22Rv1 (cell line): ENCODE results near the gene PWP2.
"Not testable (repeated sequence)": the region's sequence is repeated elsewhere in the genome, so short reads cannot be mapped to it uniquely, and the experiment has no call there.

Experiments
- H3K27ac ChIP-seq: fragments of 450-650 bp; 2 replicates; pipeline ENCODE4 v1.5.1; 2017
- CTCF ChIP-seq: fragments of 450-650 bp; IDR thresholded peaks from 2 replicates; pipeline ENCODE4 v1.5.1; 2017; ENCODE audit warnings: mild to moderate bottlenecking
- ZFX ChIP-seq: fragments of 450-650 bp; IDR thresholded peaks from 2 replicates; pipeline ENCODE4 v1.6.1; 2017; ENCODE audit warnings: antibody characterized with exemption, borderline replicate concordance

The PWP2 gene

DNA sequence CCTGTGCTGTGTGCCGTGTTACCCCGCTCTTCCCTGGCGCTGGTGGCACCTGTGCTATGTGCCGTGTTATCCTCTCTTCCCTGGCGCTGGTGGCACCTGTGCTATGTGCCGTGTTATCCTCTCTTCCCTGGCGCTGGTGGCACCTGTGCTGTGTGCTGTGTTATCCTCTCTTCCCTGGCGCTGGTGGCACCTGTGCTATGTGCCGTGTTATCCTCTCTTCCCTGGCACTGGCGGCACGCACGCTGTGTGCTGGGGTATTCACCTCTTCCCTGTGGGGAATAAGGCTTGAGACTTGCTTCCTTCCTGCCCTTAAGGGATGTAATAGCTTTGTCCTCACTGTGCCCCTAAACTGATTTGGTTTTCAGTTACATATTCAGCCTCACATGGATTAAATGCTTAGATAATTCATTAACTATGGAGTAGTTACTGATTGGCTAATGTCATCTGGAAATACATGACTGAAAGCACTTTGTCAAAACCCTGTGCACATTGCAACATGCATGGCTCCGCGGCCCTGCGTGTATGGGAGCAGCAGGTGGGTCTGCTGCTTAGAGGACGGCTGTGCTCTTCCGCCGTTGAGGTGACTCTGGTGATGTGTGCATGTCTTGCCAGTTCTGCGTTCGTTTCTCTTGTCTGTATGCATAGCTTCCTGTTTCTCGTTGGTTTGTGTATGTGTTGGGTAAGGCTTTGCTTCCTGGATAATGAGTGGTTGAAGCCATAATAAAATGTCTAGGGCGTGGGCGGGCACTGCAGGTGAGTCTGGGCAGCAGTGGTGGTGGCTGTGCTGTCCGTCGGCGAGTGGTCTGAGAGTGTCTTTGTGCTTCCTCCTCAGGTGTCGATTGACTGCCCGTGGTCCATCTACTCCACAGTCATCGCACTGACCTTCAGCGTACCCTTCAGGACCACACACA is 17.9 kb upstream of the PWP2 start:
- TF ChIP-seq ZFX, result no peak
- TF ChIP-seq CTCF, result no peak
- no peak overlapping the region for H3K27ac ChIP-seq

GRCh38 chr21:44090325-44090724 is 16.9 kb upstream of the PWP2 start:
- no peak overlapping the region for H3K27ac ChIP-seq
- TF ChIP-seq CTCF (no peak), ZFX (no peak)

DNA sequence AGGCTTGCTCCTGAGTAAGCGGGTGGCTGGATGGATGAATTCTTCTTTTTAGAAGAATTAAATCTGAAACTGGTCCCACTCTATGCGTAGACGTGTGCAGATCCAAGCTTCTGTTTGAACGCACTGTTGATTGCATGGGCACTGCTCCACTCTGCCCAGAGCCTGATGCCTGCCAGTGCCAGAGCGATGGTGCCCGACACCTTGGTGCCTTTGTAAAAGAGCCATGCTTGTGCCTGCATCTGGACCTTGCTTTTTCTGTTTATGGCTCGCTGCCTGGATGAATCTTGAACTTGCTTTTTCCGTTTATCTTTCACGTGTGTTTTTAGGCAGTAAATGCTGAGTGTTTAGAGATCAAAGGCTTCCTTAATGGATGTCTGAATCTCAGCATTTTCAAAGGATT is 15.0 kb upstream of the PWP2 start:
- TF ChIP-seq CTCF, result no peak
- no peak for TF ChIP-seq ZFX
- H3K27ac ChIP-seq, result no peak overlapping the region

DNA sequence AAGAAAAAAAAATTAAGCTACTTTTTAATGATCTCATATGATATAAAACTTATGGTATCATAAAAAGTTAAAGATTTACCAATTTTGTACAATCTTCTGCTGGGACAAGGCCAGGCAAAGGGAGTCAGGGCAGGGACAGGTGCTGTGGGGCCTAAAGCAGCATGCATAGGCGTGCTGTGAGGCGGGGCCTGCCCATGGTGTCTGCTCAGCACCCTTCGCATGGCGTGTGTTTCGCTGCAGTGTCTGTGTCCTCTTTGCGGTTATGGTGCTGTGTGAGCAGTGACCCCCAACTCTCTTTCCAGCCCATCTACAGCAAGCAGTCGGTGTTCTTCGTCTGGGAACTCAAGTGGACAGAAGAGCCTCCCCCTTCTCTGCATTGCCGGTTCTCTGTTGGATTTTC is 13.4 kb upstream of the PWP2 start:
- TF ChIP-seq CTCF, result no peak
- no peak for TF ChIP-seq ZFX
- H3K27ac ChIP-seq, result no peak overlapping the region

DNA sequence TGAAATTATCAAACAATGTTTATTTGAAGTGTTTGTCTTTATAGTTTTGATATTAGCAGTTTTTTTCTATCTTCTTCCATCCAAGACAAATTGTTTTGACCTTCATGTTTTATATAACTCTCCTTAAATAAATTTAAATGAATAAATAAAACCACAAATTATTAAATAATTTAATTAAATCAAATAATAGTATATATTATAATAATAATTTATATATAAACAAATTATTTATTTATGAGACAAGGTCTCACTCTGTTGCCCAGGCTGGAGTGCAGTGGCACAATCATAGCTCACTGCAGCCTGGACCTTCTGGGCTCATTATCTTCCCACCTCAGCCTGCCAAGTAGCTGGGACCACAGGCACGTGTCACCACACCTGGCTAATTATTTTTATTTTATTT is 12.4 kb upstream of the PWP2 start:
- no peak for TF ChIP-seq ZFX
- TF ChIP-seq CTCF, result no peak
- no peak overlapping the region for H3K27ac ChIP-seq

- not testable (repeated sequence) for H3K27ac ChIP-seq
These were observed 8.7 kb upstream of the PWP2 start for GRCh38 chr21:44098507-44098906.

GRCh38 chr21:44098964-44099363 is 8.2 kb upstream of the PWP2 start:
- not testable (repeated sequence) for H3K27ac ChIP-seq

DNA sequence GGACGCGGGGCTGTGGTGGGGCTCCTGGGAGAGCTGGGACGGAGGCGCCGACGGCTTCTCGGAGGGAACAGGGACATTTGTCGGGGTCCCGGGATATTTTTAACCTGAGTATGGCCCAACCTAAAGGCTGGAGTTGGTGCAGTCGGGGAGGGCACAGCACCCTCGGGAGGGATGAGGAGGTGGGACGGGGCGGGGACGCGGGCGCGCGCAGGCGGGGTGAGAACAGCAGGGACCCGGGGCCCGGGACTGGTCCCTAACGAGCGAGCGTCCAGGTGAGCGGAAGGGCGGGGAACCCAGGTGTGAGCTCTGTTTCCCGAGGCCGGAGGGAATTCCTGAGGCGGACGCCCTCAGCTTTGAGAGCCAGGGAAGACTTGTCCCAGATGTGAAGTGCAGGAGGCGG is 390 bp downstream of the PWP2 start:
- not testable (repeated sequence) for H3K27ac ChIP-seq

DNA sequence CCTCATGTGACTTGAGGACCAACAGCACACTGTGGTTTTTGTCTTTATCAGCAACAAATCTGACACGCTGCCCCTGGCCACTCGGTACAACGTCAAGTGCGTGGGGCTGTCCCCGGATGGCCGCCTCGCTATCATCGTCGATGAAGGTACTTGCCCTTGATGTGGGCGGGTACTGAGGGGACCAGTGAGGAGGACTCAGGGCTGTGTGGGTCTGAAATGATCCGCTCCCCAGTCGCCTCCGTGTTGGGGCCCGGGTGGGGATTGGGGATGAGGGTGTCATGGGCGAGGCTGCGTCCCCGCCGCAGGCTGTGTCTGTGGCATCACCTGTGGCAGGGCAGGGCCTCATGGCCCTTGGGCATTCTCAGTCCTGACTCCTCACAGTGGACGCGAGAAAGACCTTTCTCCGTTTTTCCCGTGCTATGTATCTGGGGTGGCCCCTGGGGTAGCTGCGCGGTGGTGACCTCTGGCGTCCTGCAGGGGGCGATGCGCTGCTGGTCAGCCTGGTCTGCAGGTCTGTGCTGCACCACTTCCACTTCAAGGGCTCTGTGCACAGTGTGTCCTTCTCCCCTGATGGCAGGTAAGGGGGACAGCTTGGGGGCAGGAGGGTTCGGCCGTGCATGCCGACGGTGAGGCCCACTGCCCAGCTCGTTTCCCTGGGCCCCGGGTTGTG is 6.6 kb downstream of the PWP2 start:
- not testable (repeated sequence) for H3K27ac ChIP-seq

DNA sequence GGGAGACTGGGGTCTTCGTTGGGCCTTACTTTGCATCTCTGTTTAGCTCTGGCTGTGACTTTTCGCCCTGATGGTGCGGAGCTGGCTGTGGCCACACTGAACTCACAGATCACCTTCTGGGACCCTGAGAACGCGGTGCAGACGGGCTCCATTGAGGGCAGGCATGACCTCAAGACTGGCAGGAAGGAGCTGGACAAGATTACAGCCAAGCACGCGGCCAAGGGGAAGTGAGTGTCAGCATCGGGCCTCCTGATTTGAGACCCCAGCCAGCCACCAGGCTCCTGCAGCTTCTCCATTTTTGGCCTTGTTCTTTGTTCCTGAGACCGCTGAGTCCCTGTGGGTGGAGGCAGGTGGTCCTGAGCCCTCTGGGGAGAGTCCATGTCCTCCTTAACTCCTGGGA is 14.9 kb downstream of the PWP2 start:
- H3K27ac ChIP-seq, result not testable (repeated sequence)

DNA sequence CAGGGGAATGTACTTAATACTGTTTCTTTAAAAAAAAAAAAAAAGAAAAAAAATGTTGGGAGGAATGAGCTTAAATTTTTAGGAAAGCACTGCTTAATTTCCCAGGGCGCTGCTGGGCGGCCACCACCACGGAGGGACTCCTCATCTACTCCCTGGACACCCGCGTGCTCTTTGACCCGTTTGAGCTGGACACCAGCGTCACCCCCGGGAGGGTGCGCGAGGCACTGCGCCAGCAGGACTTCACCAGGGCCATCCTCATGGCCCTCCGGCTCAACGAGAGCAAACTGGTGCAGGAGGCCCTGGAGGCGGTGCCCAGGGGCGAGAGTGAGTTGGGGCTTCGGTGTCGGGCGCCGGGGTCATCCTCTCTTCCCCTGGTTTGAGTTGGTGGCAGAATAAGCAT is 20.6 kb downstream of the PWP2 start:
- not testable (repeated sequence) for H3K27ac ChIP-seq

DNA sequence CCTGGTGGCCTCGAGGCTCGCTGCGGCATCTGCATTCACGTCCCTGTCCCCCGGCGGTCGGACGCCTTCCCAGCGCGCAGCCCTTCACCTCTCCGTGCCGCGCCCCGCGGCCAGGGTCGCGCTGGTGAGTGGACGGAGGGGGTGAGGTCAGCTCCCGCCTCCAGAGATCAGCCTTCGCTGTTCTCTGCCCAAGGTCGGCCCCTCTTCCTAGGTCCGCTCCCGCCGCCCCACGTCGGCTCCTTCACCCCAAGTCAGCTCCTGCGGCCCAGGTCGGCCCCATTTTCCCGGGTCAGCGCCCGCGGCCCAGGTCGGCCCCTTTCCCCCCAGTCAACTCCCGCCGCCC is 26.5 kb downstream of the PWP2 start:
- not testable (repeated sequence) for H3K27ac ChIP-seq

DNA sequence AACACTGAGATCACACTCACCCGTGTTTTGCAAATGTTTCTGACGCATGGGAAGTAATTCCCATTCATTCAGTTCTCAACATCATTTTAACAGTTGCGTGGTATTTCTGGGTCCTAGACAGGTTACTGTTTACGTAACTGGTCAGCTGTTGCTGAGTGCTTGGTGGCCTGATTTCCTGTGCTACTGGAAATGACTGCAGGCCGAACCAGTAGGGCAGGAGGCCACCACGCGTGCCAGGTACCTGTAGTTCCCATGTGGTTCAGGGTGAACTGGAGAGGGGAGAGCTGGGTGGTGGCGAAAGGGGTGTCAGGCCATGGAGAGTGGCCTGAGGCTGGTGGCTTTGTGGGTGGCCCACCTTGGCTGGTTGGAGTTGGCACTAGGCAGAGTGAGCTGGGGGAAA is 27.5 kb downstream of the PWP2 start:
- not testable (repeated sequence) for H3K27ac ChIP-seq

- not testable (repeated sequence) for H3K27ac ChIP-seq
These were observed 30.8 kb downstream of the PWP2 start for GRCh38 chr21:44138039-44138438.
